Measurements from ENCODE around the gene NUP210.

GRCh38 chr3:13433912-13434311, 13.8 kb upstream of the NUP210 start:
- TF ChIP-seq EZH2 (IDR thresholded peaks at IDR 0.05; ENCODE audit: low read depth, unreplicated experiment), result no peak
- TF ChIP-seq, protein P1, sequence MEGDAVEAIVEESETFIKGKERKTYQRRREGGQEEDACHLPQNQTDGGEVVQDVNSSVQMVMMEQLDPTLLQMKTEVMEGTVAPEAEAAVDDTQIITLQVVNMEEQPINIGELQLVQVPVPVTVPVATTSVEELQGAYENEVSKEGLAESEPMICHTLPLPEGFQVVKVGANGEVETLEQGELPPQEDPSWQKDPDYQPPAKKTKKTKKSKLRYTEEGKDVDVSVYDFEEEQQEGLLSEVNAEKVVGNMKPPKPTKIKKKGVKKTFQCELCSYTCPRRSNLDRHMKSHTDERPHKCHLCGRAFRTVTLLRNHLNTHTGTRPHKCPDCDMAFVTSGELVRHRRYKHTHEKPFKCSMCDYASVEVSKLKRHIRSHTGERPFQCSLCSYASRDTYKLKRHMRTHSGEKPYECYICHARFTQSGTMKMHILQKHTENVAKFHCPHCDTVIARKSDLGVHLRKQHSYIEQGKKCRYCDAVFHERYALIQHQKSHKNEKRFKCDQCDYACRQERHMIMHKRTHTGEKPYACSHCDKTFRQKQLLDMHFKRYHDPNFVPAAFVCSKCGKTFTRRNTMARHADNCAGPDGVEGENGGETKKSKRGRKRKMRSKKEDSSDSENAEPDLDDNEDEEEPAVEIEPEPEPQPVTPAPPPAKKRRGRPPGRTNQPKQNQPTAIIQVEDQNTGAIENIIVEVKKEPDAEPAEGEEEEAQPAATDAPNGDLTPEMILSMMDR (conservative IDR thresholded peaks at IDR 0.05; ENCODE audit: low read depth in 2 of 2), result no peak
- no peak for TF ChIP-seq NANOG (IDR thresholded peaks at IDR 0.05; ENCODE audit: borderline replicate concordance)

Data from GM23338 (cell line).